Mammary epithelial cell (primary cell): Measurements from ENCODE around the gene ZC3H4.

ENCODE experiments used
- EZH2 ChIP-seq: IDR thresholded peaks from 2 replicates; pipeline ENCODE4 v1.6.1; 2012; ENCODE audit warnings: low read length, inconsistent platforms, borderline replicate concordance
- TF ChIP-seq, protein P1 (sequence below), 2 donors: IDR thresholded peaks in 1 of 2; conservative IDR thresholded peaks in 1 of 2; 2 replicates each; pipeline ENCODE4 v1.5.1; 2011 to 2012; ENCODE audit warnings: inconsistent platforms in 2 of 2, low read length in 2 of 2, mild to moderate bottlenecking in 2 of 2, control low read depth in 1 of 2, low read depth in 1 of 2; ENCODE audit not compliant: insufficient read depth in 1 of 2; ENCODE audit errors: extremely low read depth in 1 of 2

DNA sequence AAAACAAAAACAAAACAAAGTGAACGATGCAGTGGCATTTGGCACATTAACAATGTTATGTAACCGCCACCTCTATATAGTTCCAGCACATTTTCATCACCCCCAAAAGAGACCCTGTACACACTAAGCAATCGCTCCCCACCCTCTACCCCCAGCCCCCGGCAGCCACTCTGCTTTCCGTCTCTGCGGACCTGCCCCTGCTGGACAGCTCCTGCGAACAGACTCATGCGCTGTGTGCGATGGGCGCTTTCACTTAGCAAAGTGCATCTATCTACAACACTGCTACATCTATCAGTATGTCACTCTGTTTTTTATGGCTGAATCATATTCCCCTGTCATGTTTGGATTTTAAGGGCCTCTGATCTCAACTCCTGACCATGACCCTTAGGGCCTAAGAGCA, 40.0 kb downstream of the ZC3H4 start:
- TF ChIP-seq, protein P1, sequence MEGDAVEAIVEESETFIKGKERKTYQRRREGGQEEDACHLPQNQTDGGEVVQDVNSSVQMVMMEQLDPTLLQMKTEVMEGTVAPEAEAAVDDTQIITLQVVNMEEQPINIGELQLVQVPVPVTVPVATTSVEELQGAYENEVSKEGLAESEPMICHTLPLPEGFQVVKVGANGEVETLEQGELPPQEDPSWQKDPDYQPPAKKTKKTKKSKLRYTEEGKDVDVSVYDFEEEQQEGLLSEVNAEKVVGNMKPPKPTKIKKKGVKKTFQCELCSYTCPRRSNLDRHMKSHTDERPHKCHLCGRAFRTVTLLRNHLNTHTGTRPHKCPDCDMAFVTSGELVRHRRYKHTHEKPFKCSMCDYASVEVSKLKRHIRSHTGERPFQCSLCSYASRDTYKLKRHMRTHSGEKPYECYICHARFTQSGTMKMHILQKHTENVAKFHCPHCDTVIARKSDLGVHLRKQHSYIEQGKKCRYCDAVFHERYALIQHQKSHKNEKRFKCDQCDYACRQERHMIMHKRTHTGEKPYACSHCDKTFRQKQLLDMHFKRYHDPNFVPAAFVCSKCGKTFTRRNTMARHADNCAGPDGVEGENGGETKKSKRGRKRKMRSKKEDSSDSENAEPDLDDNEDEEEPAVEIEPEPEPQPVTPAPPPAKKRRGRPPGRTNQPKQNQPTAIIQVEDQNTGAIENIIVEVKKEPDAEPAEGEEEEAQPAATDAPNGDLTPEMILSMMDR (conservative IDR thresholded peaks at IDR 0.05 in 1 of 2, IDR thresholded peaks at IDR 0.05 in 1 of 2; ENCODE audit: extremely low read depth in 1 of 2, insufficient read depth in 1 of 2, low read depth in 1 of 2, low read length in 2 of 2), result no peak
- no peak for TF ChIP-seq EZH2
